COLO829 (cell line): ENCODE results near the gene NDST3.

Source experiments
- DNase-seq: peaks from one replicate; pipeline ENCODE4 v3.0.0; 2012; ENCODE audit warnings: low spot score

Gene NDST3

DNA sequence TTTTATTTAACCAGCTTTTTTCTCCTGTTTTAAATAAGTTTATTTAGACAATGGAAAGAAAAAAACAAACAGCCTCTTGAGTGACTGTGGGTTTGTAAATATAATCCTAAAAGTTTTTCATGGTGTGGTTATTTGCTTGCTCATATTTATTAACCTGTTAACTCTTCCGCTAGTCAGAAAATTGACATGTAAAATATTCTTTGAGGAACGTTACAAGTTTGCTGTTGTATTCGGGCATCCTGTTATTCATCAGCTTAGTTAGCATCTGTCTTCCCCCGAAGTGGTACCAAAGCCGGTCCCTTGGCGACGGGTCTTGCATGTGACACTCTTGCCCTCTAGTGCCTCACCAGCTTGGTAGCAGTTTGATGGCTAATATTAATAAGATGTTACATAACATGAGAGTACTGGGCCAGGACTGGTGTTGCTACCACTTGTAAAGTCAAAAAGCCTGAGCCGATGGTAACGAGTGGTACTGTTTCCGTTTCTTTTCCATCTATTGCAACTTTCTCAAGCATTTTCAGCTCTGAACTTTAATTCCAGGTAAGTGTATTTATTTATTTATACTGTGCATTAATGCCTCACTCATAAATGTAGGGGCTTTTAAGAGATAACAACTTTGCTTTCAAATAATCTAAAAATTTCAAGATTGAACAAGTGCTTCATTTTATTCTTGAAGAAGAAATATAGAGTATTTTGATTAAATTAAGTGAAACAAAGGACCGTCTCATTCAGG, at the start of gene NDST3:
NDST3 (plus strand) TSS at position 434 of the 733 bp plus-strand sequence. CDS start 19,425 bp downstream, outside the sequence.
- DNase-seq = peak; percentile 80

DNA sequence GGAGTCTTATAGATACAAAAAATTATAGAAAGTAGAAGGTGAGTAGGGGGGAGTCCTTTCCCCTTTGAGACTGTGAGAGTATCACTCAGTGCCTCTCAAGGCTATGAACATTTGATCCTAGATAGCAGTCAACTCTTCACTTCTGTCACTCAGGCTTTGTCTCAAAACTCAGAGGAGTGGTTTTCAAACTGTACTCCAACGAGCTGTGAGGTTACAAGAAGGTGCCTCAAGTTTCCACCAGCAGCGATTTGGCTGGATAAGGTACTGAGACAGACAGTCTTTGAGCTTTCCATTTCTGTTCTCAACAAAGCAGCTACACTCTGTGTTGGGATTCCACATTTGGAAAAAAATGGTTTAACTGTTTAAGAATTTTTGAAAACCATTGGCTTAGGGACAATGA, 48.0 kb upstream of the NDST3 start:
- DNase-seq = no peak

DNA sequence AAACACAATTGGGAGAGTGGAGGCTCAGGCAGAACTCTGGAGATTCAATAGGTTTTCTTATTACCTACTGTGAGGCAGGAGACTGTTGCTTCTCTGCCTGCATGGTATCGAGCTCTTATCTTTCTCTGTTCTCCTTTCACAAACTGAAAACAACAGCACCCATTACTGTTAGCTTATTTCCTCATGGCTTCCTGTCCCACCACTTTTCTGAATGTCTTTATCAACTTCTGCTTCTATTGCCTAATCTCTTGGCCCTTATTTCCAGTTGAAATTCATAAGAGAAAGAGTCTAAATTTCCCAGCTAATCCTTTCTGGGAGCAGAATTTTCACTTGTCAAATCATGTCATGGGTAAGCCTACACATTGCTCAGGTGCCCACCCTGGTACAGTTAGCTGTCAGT, 46.8 kb upstream of the NDST3 start:
- DNase-seq = no peak

DNA sequence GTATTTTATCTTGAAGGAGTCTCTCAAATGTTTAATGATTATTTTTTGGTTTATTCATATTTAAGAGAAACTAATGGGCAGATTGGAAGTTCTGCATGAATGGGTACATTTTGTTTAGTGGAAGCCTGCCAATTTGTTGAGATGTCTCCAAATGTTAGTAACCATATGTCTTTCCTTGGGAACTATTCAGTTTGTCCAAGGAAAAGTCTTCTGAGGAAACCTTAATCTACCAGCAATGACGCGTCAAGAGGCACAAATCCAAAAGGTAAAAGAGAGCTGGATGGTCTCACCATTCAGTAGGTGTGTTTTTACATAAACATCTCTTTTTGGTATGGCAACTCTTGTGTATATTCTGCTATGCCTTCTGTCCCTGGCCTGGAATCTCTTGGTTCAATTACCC, 37.4 kb upstream of the NDST3 start:
- no peak for DNase-seq

DNA sequence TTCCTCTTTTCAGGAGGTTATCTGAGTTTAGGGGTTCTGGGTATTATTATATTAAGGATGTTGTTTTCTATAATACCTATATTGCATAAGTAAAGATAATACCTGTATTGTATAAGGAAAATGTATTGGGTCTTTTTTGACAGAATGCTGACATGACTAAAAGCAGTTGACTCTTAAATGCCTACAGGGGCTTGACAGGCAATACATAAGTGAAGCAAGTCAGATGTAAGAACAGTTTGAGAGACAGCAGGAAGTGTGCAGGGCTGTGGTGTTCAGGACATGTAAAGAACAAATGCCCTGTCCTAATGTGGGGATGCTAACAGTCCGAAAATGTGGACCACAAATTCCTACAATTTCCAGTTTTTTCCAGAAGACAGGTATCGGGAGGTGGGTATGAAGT, 30.2 kb upstream of the NDST3 start:
- no peak for DNase-seq

DNA sequence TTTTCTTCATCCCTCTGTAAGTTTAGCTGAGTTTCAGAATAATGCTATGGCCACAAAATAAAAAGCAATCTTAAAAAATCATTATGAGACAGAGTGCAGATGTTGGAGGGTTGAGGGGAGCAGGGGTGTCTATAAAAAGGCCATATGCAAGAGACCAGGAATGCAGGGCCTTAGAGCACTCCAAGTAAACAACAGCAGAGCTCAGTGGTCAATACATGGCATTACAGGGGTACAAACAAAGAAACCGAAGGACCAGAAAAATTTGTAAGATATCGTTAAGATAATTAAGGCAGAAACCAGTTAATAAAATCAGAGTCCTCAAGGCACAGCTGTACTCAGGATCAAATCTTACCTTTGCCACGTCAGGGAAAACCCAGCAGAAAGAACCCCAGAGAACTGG, 28.4 kb upstream of the NDST3 start:
- no peak for DNase-seq

DNA sequence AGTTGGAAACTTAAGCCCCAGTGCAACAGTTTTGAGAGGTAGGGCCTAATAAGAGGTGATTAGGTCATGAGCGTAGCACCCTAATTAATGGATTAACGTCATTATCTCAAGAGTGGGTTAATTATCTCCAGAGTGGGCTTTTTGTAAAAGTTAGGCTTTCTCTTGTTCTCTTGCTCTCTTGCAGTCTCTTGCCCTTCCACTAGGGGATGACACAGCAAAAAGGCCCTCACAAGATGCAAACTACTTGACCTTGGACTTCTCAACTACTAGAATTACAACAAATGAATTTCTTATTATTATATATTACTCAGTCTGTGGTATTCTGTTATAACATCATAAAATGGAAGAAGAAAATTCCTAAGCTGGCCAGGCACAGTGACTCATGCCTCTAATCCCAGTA, 22.1 kb upstream of the NDST3 start:
- DNase-seq = no peak

DNA sequence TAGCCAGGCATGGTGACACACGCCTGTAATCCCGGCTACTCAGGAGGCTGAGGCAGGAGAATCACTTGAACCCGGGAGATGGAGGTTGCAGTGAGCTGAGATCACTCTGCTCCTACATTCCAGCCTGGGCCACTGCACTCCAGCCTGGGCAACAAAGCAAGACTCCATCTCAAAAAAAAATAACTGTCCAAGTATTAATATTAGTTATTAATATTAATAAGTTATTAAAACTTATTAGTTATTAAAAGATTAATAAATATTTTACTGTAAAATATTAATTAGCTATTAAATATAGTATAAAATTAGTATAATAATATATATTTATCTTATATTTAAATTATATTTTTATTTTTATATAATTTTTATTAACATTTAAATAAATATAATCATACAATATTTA, 19.5 kb upstream of the NDST3 start:
- no peak for DNase-seq

DNA sequence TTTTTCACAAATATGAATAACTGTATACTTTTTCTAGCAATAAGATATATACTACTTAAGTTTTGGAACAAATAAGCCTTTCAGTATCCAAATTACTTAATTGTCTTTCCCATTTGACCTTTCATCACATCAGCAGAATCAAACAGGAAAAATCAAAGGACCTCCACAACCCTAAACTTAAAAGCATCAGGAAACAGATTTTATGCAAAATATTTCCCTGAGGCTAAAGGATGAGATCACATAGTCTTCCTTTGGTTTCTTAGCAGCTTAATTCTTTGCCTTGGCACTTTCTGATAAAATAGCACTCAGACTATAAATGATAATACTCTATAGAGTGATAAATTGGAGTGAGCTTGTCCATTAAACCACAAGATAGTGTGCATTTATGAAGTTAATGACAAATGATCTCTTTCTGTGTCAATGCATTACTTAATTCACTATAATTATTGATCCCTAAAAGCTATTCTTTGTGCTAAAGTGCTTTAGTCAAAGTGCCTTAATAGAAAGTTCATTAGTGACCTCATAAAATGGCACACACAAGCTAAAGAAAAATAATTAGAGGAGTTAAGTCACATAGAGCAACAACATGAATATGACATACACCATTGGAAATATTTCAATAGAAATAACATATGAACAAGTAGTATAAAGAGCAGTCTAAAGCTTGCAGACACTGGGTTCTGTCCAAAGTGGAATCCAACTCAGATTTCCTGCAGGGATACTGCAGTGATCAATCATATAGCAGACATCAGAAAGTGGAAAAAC, 15.7 kb upstream of the NDST3 start:
- DNase-seq = peak; percentile 79

DNA sequence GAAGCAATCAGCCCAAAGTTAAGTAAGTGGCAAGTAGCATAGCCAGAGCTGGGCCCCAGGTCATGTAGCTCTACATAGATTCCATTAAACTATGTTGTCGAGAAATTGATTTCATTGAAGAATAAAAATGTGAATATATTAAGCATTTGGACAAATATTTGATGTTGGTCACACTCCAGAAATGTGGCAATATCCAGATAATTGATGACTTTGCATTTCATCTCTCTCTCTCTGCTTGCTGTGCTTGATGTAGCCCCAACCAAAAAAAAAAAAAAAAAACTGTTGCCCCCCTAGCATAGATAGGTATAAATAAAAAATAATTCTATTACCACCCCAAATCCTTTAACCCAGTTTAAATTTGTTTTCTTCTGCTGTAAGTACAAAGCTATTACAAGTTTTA, 7.5 kb upstream of the NDST3 start:
- DNase-seq = no peak

DNA sequence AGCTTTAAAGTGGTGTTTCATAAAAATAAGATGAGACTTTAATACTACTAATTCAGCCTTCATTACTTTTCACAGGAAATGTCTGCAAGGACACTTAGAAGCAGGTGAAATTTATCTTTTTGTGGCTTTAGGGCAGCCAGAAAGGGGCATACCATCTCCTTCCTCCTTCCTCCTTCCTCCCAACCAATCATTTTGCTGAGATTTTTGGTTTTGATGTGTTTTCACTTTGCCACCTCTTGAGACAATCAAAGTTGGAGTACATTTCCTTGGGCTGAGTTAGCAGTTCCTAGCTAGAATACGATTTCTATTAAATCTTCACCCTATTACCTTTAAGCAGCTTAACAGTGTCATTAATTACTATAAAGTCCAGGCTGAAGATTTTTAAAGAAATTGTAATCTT, 5.1 kb upstream of the NDST3 start:
- no peak for DNase-seq

DNA sequence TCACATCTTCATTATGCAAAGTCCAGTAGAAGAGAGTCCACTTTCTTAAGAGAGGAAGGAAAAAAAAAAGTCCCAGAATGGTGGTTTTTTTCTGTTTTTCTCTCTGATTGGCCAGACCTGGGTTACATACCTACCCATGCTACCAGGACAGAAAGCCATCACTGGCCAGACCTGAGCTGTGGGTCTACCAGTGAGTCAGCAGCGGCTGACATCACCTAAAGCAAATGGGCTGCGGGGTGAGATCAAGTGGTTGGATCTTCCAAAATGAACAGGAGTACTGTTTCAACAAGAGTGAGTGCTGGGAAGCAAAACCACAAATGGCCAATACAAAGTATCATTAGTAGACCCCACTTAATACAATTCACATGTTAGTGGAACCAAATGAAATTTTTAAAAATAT, 1.6 kb upstream of the NDST3 start:
- no peak for DNase-seq

DNA sequence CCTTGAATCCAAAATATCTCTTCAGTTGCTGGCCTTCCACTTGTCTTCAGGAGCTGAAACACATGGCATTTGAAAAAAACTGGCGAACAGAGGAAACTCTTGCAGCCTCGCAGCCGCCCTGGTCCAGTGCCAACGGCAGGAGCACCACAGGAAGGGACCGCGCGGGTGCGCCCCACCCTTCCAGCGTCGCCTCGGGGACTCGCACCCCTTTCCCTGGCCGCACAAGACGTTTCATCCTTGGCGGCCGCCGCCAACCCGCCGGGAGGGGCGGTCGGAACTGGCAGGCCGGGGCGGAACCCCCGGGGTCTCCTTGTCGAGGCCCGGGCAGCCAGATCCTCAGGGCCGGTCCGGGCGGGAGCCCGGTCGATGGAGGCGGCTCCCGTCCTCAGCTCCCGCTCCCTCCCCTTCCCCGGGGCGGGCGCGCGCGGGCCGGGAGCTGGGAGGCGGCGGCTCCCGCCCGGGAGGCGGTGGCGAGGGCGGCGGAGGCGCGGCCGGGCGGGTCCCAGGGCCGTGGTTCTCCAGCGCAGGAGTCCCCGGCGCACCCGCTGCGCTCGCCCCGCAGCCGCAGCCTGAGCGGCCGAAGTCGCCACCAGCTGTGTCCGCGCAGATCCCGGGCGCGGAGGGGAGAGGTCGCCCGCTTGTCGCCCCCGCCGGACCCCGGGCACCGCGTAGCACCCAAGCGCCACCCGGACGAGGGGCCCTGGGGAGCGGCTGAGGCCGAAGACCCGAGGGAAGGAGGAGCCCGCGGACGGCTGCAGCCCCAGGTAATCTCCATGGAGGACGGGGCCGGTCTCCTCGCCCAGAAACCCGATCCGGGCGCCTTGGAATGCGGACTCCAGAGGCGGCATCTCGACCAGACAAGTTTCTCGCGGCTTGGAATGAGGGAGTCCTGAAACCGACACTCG, 886 bp upstream of the NDST3 start:
- peak; percentile 41 for DNase-seq

DNA sequence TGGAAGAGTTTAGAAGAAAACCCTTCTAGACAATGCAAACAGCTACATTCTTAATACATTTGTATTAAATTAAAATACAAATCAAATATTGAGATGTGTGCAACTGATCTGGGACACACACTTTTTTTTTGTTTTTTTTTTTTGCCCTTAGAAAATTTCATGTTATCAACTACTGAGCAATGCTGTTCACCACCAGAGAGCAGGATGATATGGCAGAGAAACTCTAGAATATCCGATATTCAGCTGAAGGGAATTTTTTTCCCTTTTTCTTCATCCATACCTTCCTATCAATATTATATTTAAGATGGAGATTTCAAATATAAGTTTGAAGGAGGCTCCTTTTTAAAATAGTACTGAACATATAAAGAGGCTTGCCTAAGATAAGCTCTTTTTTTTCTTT, 1.0 kb downstream of the NDST3 start:
- no peak for DNase-seq

DNA sequence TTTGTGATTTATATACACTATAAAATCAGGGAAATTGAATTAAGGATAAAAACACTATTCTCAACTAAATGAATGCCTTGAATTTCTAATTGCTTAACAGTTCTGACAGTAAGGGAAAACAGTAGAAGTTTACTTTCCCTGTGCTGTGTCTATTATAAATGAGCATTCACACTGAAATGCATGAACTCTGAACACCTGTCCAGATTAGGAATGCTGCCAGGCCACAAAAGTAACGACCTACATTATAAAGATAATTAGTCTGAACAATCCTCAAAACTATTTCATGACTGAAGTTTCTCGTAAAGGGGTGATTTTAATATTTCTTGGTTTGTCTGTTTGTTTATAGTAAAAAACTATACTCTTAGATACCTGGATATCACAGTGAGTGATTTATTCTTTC, 2.0 kb downstream of the NDST3 start:
- no peak for DNase-seq

DNA sequence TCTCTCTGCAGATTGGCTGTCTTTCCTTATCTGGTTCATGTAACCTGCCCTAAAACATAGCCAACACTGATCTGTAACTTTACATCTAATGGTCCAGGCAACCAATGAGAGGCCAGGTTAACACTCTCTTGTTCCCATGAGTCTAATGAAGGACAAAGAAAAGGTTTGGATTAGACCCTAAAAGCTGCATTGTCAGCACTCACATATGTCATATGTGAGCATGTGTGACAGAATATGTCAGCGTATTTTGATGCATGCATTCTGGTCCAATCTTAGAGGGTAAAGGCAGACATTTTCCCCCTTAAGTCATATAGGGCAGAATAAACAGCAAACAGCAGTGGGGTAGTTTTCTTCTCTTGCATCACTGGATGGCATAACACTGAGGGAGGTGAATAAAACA, 3.7 kb downstream of the NDST3 start:
- DNase-seq = no peak

DNA sequence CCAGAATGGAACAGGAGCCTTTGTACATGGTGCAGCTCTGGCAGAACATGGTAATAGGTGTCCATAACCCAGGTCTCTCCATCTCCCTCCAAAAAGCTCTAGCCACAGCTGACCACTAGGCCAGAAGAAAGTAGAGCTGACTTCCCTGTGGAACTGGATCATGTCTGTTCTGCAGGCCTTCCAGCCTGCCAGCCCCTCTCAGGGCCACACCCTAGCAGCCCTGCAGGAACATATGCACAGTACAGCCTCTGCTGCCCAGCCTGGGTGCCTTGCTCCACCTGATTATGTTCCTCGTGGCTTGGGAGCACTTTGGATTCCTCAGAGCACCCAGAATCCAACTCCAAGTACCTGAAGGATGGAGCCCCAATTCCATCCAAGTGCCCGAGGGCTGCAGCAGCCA, 12.0 kb downstream of the NDST3 start:
- no peak for DNase-seq

DNA sequence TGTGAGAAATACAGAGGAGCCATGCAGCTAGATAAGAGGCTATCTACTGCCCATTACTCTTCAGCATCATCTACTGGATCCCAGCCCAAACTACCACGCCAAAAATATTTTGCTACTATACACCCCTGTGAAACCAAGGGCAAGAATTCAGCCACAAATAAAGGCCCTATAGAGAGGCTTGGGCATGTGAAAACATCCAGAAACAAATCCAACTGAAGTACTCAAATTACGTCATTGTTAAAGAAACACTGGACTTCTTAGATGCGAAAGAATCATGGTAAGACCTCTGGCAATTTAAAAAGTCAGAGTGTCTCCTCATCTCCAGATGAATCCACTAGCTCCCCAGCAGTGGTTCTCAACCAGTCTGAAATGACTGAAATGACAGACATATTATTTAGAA, 12.8 kb downstream of the NDST3 start:
- peak; percentile 20 for DNase-seq

DNA sequence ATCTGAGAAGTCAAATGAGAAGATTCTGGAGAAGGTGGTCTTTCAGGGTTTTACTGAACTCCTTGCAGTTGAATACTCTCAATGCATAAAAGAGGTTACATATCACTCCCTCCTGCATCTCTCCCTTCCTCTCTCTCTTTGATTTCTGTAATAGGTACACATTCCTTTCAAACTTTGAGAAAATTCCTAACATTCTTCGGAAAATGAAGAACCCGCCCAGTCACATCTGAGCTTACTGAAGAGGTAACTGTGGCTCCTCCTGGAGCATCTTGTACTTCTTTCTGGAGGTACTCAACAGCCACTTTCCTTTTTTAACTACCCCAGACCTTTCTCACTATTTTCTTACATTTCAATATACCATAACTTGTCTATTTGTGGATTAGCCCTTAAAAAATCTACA, 24.7 kb downstream of the NDST3 start:
- no peak for DNase-seq

DNA sequence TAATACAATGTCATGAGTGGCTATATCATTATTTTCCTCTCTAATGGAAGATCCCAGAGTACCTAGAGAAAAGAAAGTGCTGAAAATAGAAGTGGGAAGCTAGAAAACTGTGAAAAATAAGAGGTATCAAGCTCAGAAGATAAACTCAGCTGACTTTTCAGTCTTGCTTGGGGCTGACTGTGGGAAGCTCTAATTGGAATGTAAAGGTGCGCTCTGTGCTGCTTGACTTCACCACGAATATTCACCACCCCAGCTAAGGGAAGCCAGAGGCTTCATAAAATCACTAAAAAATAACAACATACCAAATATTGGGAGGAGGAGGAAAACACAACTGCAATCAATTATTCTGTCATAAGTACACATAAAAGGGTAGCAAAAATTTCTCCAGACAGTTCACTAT, 25.1 kb downstream of the NDST3 start:
- DNase-seq = no peak

DNA sequence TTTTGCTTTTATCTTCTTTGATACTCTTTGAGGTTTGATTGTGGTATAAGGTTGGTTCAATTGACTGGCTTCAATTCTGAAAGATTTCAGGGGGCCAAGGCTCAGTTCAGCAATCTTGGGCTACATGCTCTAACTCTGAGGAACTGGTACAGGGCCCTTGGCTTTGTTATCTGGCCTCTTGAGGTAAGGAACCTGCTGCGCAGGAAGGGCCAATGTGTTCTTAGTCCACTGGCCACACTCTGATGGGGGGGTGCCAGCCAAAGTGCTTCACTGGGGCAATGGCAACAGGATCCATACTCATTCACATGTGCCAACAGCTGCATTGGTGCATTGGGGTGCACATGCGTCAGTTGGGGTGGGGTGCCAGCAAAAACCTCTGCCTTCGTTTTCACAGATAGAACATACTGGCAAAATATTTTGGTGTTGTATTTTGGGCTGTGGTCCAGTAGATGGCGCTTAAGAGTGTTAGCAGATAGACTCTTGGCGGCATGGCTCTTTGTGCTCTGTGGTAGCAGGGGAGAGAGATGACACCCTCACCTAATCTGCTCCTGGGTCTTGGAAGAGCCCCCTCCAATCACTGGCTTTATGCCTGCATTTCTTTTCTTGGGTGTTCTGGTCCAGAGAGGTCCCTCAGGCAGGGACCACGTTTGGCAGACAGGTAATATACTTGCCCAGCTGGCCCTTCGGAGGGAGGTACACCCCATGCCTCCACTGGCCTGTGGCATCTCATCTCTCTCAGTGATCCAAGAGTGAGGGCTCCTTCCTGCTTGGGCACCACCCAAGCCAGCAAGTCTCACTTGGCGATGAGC, 42.9 kb downstream of the NDST3 start:
- DNase-seq = peak; percentile 21

DNA sequence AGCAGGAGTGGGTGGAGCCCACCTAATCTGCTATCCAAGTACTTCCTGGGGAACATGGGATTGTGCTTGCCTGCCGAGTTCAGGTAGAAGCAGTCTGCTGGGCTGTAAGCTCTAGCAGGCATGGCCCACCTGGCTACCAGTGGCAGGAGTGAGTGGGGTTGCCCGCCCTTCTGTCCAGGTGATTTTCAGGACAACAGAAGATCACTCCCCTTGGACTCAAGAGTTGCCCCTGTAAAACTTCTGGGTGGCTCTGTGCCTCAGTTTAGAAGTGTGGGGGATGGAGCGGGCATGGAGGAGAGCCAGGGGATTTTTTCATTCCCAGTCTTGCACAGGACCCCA, 43.5 kb downstream of the NDST3 start:
- no peak for DNase-seq
